Activated T-helper 1 cell treated with Interleukin-2 at 50 U/mL for 16 hours (primary cell): ENCODE data around the gene POLR3B.
"Not testable (repeated sequence)": the region's sequence is repeated elsewhere in the genome, so short reads cannot be mapped to it uniquely, and the experiment has no call there.

Experiments used
- DNase-seq: peaks from one replicate; pipeline ENCODE4 v3.0.0-alpha.2; 2020; ENCODE audit warnings: low read depth

The POLR3B gene

DNA sequence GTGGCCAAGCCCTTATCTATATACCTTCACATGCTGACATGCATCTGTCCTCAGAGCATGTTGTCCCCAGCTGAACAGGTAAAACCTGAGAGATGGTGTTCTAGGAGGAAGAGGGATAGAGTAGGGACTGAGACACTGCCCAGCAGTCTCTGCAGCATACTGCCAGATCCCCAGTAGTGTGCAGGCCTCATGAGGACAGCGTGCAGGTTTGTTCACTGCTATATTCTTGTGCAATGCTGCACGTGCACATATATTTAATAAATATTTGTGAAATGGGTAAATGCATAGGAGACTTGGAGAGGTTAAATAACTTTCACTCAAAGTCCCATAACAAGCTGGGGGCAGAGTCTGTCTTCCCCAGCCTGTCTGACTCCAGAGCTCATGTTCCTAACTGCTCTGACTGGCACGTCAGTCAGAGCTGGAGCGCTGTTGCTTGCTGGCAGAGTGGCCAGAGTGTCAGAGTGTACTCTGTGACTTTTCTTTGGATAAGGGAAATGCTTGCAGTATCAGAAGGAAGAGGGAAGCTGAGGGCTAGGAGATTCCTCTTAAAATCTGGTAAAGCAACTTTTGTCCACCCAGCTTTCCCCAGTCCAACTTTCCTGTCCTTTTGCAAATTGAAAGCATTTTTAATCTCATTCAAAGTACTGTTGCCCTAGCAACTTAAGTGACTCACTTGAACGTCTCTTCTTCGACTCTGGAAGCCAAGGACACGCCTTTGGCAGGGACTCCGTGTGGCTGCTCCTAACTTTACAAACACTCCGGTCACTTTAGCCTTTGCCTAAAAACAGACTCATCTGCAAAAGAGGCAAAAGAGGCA, 14.9 kb upstream of the POLR3B start:
- DNase-seq, result no peak

DNA sequence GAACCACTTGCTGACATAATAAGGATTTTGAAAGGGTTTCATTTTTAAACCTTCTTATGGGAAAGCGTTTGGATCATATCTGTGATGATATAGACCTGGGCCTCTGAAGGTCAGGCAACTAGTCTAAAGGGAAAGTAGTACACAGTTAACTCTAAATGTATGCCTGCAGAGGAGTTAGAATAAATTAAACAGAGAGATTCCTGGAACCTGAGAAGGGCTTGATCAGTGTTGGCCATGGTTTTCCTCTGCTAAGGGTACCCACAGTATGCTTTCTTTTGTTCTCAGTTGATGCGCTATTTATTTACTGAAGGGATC, 14.4 kb upstream of the POLR3B start:
- no peak for DNase-seq

GRCh38 chr12:106344131-106344530, 13.4 kb upstream of the POLR3B start:
- DNase-seq, result no peak

DNA sequence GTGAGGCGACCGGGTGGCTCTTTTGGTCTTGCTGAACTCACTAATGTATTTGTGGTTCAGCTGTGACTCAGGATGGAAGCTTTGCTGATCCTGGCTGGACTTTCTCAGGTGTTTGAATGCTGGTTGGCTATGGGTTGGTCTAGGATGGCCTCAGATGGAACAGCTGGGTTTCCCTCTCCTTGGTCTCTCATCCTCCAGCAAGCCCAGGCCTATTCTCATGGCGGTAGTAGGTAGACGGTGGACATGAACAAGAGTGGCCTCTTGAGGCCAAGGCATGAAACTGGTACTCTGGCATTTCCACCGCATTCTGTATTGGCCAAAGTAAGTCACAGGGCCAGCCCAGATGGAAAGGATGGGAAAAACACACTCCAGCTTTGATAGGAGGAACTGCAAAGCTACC, 11.8 kb upstream of the POLR3B start:
- DNase-seq, result no peak

DNA sequence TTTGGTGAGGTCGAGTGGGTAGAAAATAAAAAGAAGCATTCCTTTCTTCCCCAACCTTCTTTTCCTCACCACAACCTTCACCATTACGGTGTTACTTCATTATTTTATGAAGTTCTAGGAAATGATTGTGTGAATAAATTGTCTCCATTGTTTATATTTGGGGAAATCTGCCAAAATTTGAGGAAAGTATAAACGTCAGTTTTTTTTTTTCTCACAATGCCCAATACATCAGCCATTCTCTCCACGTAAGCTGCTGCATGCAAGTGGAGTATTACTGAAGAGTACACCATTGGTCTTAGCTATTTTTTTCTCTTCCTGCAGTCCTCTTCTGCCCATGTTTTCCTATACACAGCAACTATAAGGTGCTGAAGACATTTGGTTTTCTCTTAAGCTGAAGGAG, 9.1 kb upstream of the POLR3B start:
- DNase-seq, result no peak

- DNase-seq, result no peak
Observed at GRCh38 chr12:106353175-106353574, 4.4 kb upstream of the POLR3B start.

GRCh38 chr12:106358396-106359241, 1.1 kb downstream of the POLR3B start:
- no peak for DNase-seq

DNA sequence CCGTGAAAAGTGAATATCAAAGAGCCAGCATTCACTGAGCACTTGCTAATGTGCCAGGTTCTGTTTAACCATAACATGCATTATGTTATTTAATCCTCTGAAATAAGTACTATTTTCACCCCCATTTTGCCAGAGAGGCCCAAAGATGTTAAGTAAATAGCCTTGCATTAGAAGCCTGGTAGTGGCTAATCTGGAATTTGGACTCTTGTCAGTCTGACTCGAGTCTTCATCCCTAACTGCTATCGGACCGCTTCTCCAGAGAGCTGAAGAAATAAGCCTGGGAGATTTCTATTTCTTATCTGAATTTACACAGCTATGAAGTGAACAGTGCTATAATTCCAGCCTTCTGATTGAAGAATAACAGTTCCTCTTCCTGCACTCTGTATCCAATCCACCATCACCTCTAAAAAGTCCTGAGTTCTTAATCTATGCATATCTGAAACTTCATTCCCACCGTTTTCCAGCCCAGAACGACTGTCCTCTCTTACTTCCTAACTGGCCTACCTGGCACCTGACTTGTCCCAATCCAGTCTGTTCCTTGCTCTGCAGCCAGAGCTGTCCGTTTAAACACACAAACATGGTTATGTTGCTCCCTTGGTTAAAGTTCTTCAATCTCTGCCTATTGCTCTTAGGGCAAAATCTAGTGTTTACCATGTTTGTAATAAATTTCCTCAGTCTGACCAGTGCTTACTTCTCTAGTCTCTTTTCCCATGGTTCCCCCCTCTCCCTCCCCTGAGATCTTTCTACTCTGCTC, 2.3 kb downstream of the POLR3B start:
- no peak for DNase-seq

- no peak for DNase-seq
Observed at GRCh38 chr12:106360400-106360994, 2.9 kb downstream of the POLR3B start.

- DNase-seq, result no peak
Observed at GRCh38 chr12:106362971-106363370, 5.4 kb downstream of the POLR3B start.

DNA sequence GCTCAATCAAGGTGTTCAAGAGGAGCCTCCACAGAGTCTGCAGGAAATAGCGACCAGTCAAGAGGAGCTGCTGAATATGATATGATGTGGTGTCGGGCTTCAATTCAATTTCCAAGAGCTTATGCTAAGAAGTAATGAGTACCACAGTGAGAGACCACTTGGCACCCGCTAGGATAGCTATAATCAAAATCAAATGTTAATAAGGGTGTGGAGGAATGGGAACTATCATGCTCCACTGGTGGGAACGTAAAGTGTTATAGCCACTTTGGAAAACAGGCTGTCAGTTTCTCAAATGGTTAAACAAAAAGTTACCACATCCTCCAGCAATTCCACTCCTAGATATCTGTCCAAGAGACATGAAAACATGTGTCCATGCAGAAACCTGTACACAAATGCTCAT, 6.7 kb downstream of the POLR3B start:
- DNase-seq, result no peak

DNA sequence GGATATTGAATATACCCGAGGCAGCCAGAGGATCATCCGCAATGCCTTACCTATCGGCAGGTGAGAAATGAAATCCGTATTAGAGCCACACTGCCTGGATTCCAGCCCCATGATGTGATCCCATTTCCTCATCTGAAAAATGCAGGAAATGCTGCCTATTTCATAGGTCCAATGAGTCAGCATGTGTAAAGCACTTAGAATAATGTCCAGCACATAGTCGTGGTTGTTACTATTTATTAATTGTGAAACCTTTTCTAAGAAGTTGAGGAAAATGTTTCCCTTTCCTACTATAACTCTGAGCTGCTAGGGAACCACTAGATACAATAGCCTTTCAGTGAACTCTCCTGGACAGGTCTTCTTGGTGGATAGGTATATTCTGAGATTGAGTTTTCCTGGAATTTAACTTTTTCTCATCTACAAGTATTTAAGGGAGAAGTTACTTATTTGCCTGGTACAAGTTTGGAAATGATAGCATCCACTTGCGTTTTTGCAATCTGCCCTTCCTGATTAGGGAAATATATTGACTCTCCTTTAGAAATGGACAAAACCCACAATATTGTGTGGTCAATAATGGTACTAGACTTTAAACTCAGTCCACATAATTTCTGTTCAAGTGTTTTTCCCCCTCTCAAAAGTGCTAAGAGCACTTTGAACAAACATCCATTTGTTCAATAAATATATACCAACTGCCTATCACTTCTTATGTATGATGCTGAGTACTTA, 12.2 kb downstream of the POLR3B start:
- DNase-seq, result no peak

- no peak for DNase-seq
Observed at GRCh38 chr12:106378788-106379187, 21.2 kb downstream of the POLR3B start.

DNA sequence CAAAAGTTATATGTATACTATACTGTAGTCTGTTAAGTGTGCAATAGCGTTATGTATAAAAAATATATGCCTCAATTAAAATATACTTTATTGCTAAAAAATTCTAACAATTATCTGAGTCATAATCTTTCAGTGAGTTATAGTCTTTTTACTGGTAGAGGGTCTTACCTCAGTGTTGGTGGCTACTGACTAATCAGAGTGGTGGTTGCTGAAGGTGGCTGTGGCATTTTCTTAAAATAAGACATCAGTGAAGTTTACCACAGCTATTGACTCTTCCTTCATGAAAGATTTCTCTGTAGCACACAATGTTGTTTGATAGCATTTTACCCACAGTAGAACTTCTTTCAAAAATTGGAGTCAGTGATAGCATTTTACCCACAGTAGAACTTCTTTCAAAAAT, 23.4 kb downstream of the POLR3B start:
- DNase-seq, result no peak

DNA sequence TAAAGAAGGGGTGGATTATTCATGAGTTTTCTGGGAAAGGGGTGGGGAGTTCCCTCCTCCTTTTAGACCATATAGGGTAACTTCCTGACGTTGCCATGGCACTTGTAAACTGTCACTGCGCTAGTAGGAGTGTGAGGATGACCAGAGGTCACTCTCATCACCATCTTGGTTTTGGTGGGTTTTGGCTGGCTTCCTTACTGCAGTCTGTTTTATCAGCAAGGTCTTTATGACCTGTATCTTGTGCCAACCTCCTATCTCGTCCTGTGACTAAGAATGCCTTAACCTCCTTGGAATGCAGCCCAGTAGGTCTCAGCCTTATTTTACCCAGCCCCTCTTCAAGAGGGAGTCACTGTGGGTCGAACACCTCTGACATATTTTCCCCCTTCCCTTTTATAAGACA, 24.3 kb downstream of the POLR3B start:
- not testable (repeated sequence) for DNase-seq

DNA sequence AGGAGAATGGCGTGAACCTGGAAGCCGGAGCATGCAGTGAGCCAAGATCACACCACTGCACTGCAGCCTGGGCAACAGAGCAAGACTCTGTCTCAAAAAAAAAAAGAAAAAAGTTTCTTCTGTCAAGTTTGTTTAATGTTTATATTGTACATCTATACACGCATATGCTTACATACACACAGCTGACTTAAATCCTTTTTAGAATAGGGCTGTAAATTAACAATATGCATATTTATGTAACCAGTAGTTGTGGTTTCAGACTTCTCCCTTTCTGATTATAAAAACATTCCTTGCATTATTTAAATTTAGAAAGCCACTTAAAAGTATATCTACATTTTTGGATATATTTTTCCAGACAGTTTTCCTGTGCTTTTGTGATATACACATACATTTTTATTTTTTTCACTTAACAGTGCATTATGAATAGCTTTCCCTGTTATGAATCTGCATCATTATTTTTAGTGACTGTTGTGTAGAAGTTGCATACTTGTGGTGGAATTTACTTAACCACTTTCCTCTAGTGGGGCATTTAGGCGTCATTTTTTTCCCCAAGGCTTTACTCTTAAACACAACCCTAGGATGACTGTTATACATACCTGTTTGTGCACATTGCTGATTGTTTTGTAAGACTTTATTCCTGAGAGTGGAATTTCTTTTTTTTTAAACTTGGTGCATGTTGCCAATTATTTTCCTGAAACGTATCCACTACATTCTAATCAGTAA, 29.4 kb downstream of the POLR3B start:
- no peak for DNase-seq

- no peak for DNase-seq
Observed at GRCh38 chr12:106387848-106388377, 30.4 kb downstream of the POLR3B start.

- DNase-seq, result no peak
Observed at GRCh38 chr12:106389151-106389550, 31.6 kb downstream of the POLR3B start.

DNA sequence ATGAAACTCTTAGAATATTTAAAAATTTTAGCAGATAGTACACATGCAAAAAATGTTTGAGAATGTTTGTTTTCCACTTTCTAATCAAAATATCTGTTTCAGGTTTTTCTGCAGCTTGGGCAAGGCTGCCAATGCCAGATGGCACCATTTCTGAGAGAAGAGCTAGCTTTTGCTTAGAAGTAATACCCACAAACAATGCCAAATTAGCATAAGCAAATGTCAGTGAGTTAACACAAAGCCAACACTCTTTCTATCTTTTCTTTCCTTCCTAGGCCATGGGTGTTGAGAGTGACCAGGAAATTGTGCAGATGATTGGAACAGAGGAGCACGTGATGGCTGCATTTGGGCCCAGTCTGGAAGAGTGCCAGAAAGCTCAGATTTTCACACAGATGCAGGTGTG, 35.2 kb downstream of the POLR3B start:
- no peak for DNase-seq

DNA sequence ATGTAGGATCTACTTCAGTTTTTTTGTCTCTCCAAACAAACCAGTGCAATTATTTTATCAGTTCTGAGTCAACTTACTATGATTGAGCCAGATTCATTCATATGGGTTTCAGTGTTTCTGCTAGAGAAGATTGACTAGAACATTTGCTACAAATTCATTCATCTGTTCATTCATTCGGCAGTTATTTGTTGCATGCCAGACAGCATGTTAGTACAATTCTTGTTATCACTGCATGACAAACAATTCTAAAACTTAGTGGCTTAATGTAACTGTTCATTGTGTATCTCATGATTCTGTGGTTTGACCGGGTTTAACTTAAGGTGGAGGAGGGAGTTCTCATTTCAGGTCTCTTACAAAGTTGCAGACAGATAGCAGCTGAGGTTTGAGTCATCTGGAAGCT, 52.3 kb downstream of the POLR3B start:
- DNase-seq, result no peak

DNA sequence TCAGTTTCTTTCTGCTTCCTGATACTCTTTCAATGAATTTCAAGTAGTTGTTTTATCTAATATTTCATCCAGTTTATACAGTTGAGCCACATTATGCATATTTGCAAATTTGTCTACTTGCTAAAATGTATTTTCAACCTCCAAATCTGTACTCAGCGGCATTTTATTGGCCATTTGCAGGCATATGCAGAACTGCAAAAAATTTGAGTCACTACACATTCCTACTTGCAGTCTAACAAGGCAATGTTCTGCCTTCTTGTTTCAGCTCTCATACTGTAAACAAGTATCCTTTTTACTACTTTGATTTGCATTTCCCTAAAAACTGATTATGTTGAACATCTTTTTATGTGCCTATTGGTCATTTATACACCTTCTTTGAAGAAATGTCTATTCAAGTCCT, 55.0 kb downstream of the POLR3B start:
- DNase-seq, result no peak
